Adipocyte (in vitro differentiated cells): ENCODE data around the gene FBXL16.
A peak's percentile ranks its signal among the peaks of the same experiment; 100 is the strongest.

Source experiments
- DNase-seq: peaks from one replicate; pipeline ENCODE4 v3.0.0-alpha.2; 2015; ENCODE audit warnings: low read depth
- H3K27me3 ChIP-seq: replicated peaks from 2 replicates; pipeline ENCODE4 v1.7.0; 2013; ENCODE audit warnings: mild to moderate bottlenecking, low read length, moderate library complexity; ENCODE audit not compliant: control insufficient read depth, insufficient read depth
- H3K36me3 ChIP-seq: 2 replicates; pipeline ENCODE4 v1.7.0; 2013; ENCODE audit warnings: low read length, mild to moderate bottlenecking, moderate library complexity; ENCODE audit not compliant: control insufficient read depth, insufficient read depth, severe bottlenecking
- H3K4me1 ChIP-seq: 2 replicates; pipeline ENCODE4 v1.7.0; 2013; ENCODE audit warnings: mild to moderate bottlenecking, low read length, moderate library complexity; ENCODE audit not compliant: control insufficient read depth, insufficient read depth
- H3K4me3 ChIP-seq: 2 replicates; pipeline ENCODE4 v1.7.0; 2013; ENCODE audit warnings: mild to moderate bottlenecking, low read length, moderate library complexity
- H3K9ac ChIP-seq: 2 replicates; pipeline ENCODE4 v1.7.0; 2013; ENCODE audit warnings: mild to moderate bottlenecking, low read length, moderate library complexity
- H3K9me3 ChIP-seq: 2 replicates; pipeline ENCODE4 v1.7.0; 2013; ENCODE audit warnings: mild to moderate bottlenecking, low read length, moderate library complexity; ENCODE audit not compliant: control insufficient read depth

The FBXL16 gene

DNA sequence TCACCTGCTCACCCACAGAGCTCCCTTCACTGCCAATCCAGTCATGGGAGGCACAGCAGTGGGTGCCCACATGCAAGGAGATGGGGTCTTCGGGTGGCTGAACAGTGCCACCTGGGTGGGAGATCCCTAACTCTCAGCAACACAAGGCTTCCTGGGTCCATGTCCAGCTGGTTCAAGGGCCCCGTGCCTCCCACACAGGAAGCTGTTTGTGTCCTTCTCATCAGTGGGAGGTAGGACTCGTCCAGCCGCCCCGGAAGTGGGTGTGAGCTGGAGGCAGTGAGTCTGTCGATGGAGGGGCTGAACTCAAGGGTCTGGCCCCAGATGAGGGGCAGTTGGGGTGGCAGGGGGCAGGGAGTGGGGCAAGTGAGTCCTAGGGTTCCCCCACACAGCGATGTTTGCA, 1.6 kb downstream of the FBXL16 start:
- no peak for DNase-seq
- no peak overlapping the region for H3K9ac ChIP-seq
- H3K4me3 ChIP-seq: no peak overlapping the region
- H3K9me3 ChIP-seq: no peaks in the 10 kb centered on the region
- no peaks in the 10 kb centered on the region for H3K4me1 ChIP-seq
- peaks cover 67% of the 10 kb centered on the region for H3K27me3 ChIP-seq
- H3K36me3 ChIP-seq: no peaks in the 10 kb centered on the region

DNA sequence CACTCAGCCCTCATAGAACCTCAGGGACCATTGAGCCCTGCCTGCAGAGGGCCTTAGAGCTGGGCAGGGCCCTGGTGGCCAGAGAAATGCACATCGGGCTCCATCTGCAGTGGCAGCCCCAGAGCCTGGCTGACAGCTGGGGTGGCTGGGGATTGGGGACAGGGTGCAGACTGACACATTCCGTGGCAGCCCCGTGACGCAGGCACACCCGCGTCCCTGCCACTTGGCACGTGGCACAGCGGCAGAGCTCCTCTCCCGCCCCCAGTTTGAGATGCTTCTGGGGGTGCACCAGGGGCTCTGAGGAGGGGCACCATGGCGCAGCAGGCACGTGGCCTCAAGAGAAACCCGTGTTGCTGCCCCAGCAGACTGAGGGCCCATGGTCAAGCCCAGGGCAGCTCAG, 2.2 kb downstream of the FBXL16 start:
- peaks cover 62% of the 10 kb centered on the region for H3K27me3 ChIP-seq
- H3K4me1 ChIP-seq: no peaks in the 10 kb centered on the region

DNA sequence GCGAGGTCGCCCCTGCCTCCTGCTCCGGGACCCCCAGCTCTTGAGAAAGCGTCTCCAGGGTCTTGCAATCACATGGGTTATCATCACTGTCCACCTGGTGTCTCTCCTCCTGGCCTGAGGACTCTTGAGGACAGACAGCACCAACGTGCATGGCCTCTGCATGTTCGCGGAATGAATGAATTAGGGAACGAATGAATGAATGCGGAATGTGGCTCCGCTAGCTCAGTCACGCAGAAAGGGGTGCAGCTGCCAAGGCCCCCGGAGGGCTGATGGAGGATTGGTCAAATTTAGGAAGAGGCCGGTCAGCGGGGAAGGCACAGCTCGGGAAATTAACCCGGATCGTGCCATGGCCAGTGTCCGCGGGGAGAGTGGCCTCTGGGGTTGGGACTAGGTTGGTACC, 3.3 kb downstream of the FBXL16 start:
- H3K9me3 ChIP-seq: no peaks in the 10 kb centered on the region
- H3K4me1 ChIP-seq: no peaks in the 10 kb centered on the region
- peaks cover 52% of the 10 kb centered on the region for H3K27me3 ChIP-seq
- H3K4me3 ChIP-seq: no peak overlapping the region
- H3K36me3 ChIP-seq: no peaks in the 10 kb centered on the region
- DNase-seq: no peak
- H3K9ac ChIP-seq: no peak overlapping the region

More for the DNA sequence above, 2.2 kb downstream of the FBXL16 start:
- DNase-seq: no peak
- Histone ChIP-seq H3K4me3 (no peak overlapping the region), H3K9ac (no peak overlapping the region), H3K36me3 (no peaks in the 10 kb centered on the region), H3K9me3 (no peaks in the 10 kb centered on the region)

DNA sequence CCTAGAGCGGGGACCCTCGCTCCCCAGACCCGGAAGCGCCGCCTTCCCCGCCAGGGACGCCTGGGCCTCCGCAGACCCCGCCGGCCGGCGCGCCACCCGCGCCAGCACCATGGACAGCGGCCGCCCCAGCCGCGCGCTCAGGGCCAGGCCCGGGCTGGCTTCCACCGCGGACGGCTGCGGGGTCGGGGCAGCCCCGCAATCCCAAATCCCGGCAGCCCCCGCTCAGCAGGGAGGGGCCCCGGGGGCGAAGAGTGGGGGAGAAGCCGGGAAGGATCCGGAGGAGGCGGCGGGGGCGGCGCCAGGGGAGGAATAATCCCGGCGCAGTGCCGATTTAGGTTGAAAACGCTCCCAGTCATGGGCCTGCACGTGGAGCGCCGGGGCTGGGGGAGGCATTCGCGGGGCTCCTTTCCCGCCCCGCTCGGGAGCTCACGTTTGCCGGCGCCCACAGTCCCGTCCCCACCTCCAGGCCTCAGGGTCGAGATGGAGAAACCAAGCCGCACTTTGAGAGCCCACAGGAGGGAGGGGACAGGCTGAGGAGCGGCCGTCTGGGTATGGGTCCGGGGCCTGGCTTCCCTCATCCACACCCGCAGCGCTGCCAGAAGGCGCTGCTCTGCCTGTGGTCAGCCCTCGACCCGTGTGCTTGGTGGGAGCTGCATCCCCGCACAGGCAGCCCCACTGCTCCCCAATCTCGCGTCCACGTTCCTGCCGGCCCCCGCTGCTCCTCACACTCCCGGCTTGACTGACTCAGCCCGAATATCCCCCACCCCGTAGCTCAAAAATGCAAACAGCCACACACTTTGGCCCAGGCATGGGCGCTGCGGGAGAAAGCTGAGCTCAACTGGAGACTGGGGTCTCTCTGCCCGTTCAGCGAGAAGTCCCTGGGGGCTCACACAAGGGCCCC, 4.7 kb downstream of the FBXL16 start:
- peak; percentile 64 for DNase-seq
- peaks cover 47% of the 10 kb centered on the region for H3K27me3 ChIP-seq
- no peak overlapping the region for H3K4me3 ChIP-seq

DNA sequence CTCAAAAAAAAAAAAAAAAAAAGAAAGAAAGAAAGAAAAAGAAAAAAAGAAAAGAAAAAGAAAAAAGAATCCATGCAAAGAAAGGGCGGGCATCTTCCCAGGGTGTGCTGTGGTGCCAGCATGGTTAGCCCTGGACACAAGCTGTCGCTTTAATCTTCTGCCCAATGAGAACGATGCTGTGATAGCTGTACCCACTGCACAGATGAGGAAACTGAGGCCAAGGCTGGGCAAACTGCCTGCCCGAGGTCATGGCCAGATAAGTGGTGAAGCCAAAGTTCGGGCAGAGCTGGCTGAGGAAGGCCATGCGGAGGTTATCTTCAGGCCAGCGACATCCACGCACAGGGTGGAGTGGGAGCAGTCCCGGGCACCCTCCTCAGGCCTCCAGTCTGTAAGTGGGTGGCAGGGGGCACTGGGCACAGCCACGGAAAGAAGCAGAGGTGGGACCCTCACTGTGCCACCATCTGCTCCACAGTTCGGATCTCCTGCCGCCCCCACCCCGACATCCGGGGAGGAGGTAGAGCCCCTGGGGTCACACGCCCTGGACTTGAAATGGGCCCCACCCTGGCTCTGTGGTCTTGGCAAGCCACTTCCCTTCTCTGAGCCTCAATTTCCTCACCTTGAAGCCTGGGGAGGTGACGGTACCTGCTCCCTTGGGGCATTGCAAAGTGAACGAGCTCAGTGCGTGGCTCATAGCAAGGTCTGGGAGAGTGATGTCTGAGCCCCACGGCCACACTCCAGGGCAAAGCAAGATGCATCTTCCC, 6.5 kb downstream of the FBXL16 start:
- no peak for DNase-seq
- H3K9ac ChIP-seq: no peak overlapping the region
- H3K4me3 ChIP-seq: no peak overlapping the region
- H3K4me1 ChIP-seq: no peaks in the 10 kb centered on the region
- H3K36me3 ChIP-seq: no peaks in the 10 kb centered on the region
- no peaks in the 10 kb centered on the region for H3K9me3 ChIP-seq
- H3K27me3 ChIP-seq: peaks cover 47% of the 10 kb centered on the region

More for the DNA sequence above, 4.7 kb downstream of the FBXL16 start:
- Histone ChIP-seq H3K9ac (no peak overlapping the region), H3K36me3 (no peaks in the 10 kb centered on the region), H3K4me1 (no peaks in the 10 kb centered on the region), H3K9me3 (no peaks in the 10 kb centered on the region)

DNA sequence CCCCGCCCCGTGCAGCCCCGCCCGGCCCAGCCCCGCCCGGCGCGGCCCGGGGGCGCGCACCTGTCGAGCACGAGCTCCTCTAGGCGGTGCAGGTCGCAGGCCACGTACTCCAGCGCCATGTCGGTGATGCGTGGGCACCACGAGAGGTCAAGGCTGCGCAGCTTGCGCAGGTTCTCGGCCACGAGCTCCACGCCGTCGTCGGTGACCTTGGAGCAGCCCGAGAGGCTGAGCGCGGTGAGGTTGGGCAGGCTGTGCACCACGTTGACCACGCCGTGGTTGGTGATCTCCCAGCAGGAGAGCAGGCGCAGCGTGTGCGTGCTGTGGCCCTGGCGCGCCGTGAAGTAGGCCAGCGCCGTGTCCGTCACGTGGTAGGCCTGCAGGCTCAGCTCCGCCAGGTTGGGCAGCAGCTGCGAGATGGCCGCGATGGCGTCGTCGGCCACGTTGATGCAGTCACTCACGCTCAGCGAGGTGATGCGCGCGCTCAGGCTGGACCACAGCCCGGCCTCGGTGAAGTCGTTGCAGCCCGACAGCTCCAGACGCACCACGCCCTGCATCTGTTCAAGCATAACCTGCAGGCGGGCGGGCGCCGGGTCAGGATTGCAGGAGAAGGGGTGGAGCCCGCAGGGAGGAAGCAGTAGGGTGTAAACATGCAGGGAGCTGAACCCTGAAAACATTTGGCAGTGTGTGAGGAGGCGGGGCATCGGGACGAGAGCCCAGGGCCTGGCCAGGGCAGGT, 10.1 kb downstream of the FBXL16 start:
- no peak for DNase-seq

DNA sequence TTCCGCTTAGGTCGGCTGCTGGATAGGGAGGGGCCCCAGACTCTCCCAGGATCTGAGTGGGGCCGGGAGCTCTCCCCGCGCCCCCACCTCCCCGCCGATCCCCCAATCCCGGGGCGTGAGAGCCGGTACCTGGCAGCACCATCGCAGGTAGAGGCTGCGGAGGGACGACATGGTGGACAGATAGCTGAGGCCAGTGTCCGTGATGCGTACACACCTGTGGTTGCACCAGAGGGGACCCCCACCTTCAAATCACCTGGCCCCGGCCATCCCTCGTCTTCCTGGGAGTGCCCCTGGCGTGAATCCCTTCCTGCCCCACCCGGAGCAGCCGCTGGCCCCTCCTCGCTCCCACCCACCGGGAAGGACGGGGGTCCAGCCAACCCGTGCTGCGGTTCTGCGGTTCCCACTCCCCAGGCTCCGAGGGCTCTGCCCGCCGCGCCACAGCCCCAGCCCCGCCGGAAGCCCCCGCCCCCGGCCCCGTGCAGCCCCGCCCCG, 10.7 kb downstream of the FBXL16 start:
- no peak for DNase-seq
- no peak overlapping the region for H3K4me3 ChIP-seq
- H3K4me1 ChIP-seq: no peaks in the 10 kb centered on the region
- H3K9me3 ChIP-seq: no peaks in the 10 kb centered on the region
- peaks cover 16% of the 10 kb centered on the region for H3K27me3 ChIP-seq
- no peak overlapping the region for H3K9ac ChIP-seq
- no peaks in the 10 kb centered on the region for H3K36me3 ChIP-seq

More for the DNA sequence above, 10.1 kb downstream of the FBXL16 start:
- H3K9me3 ChIP-seq: no peaks in the 10 kb centered on the region
- no peak overlapping the region for H3K4me3 ChIP-seq
- peaks cover 22% of the 10 kb centered on the region for H3K27me3 ChIP-seq
- no peaks in the 10 kb centered on the region for H3K36me3 ChIP-seq
- no peak overlapping the region for H3K9ac ChIP-seq
- no peaks in the 10 kb centered on the region for H3K4me1 ChIP-seq

DNA sequence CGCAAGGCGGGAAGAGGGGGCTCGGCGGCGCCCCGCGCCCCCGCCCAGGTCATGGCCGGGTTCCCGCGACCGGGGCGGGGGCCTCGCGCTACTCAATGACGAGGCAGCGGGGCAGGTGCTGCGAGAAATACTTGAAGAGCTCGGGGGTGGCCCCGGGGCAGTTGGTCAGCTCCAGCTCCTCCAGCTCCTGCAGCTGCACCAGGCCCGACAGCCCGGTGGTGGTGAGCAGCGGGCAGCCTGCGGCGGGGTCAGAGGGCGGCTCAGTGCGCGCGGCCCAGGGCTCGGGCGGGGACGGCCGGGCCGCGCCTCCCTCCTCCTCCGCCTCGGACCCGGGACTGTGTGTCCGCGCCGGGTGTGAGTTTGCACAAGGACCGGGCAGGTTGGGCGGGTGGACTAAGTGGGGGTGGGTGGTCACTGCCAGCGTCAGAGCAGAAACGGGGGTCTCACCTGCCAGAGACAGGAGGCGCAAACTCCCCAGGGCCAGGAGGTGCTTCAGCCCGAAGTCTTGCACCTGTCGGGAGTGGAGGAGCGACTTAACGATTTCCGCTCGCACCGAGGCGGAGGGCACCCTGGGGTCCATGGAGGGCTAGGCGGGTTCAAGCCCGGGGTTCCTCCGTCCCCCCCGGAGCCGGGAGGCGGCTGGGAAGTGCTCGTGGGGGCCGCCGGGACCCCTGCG, 11.3 kb downstream of the FBXL16 start:
- Histone ChIP-seq H3K36me3 (no peaks in the 10 kb centered on the region), H3K4me3 (no peak overlapping the region), H3K9ac (no peak overlapping the region), H3K27me3 (peaks cover 16% of the 10 kb centered on the region), H3K4me1 (peaks cover 5% of the 10 kb centered on the region), H3K9me3 (no peaks in the 10 kb centered on the region)
- DNase-seq: no peak

DNA sequence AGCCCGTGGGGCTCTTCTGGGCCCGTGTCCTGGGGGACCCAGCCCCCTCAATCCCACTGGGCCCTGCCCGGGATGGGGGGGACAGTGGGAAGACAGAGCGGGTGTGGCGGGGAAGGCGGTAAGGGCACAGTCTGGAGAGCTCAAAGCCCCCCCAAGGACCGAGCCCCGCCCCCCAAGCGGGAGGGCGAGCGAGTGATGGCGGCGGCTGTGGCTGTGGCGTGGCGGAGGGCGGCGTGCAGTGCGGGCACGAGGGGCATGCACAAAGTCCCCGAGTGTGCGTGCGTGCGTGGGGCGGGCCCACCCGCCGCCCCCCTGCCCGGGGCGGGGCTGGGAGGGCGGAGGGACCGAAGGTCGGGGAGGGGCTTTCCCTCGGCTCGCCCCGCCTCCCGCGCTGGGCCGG, 11.8 kb downstream of the FBXL16 start:
- Histone ChIP-seq H3K9me3 (no peaks in the 10 kb centered on the region), H3K36me3 (no peaks in the 10 kb centered on the region), H3K4me3 (no peak overlapping the region), H3K9ac (no peak overlapping the region), H3K4me1 (peaks cover 10% of the 10 kb centered on the region), H3K27me3 (peaks cover 14% of the 10 kb centered on the region)
- no peak for DNase-seq

DNA sequence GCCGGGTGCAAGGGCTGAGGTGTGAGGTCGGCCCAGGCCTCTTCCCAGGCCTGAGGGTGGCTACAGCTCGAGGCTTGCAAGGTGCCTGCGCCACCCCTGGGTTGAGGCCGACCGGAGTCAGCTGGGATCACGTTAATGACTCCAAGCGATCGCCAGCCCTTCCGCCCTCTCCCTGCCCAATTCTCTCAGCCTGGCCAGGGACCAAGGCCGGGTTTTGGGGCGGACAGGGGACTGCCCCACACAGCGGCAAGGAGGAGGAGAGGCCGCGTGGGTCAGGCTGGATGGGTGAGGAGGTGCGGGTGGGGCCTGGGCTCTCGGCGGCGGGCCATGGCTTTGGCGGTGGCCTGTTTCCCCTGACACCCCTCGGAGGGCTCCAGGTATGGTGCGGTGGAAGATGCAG, 12.2 kb downstream of the FBXL16 start:
- DNase-seq: no peak
- H3K9ac ChIP-seq: no peak overlapping the region
- H3K4me1 ChIP-seq: peaks cover 14% of the 10 kb centered on the region
- no peaks in the 10 kb centered on the region for H3K36me3 ChIP-seq
- H3K9me3 ChIP-seq: no peaks in the 10 kb centered on the region
- H3K4me3 ChIP-seq: no peak overlapping the region
- peaks cover 14% of the 10 kb centered on the region for H3K27me3 ChIP-seq
